ENCODE measurements around the gene NRN1.

NRN1 gene

GRCh38 chr6:6007366-6008088, 802 bp upstream of the NRN1 start:
- in situ Hi-C loops (cut with HindIII; ENCODE audit: low pct_unique_long_range_greater_than_20kb, low sequenced_read_pairs) = no loop called here
- no peak for TF ChIP-seq JUND (IDR thresholded peaks at IDR 0.05; ENCODE audit: low read depth)

GRCh38 chr6:6006006-6006427, 708 bp downstream of the NRN1 start:
- in situ Hi-C loops (cut with HindIII; ENCODE audit: low pct_unique_long_range_greater_than_20kb, low sequenced_read_pairs) = no loop called here
- DNase-seq (ENCODE audit: low read depth in 1 of 2, low spot score in 1 of 2) = no peak
- TF ChIP-seq JUND (IDR thresholded peaks at IDR 0.05; ENCODE audit: low read depth) = no peak

More at GRCh38 chr6:6007366-6008088, 802 bp upstream of the NRN1 start:
- no peak for DNase-seq (ENCODE audit: low read depth in 1 of 2, low spot score in 1 of 2)

GRCh38 chr6:6005051-6006005, 1.4 kb downstream of the NRN1 start:
- in situ Hi-C loops (cut with HindIII; ENCODE audit: low pct_unique_long_range_greater_than_20kb, low sequenced_read_pairs) = no loop called here
- DNase-seq (ENCODE audit: low read depth in 1 of 2, low spot score in 1 of 2) = no peak
- TF ChIP-seq JUND (IDR thresholded peaks at IDR 0.05; ENCODE audit: low read depth) = no peak

GRCh38 chr6:6004390-6004995, 2.2 kb downstream of the NRN1 start:
- in situ Hi-C loops (cut with HindIII; ENCODE audit: low pct_unique_long_range_greater_than_20kb, low sequenced_read_pairs) = no loop called here

GRCh38 chr6:6003621-6004366, 2.9 kb downstream of the NRN1 start:
- in situ Hi-C loops (cut with HindIII; ENCODE audit: low pct_unique_long_range_greater_than_20kb, low sequenced_read_pairs) = no loop called here
- no peak for TF ChIP-seq JUND (IDR thresholded peaks at IDR 0.05; ENCODE audit: low read depth)
- no peak for DNase-seq (ENCODE audit: low read depth in 1 of 2, low spot score in 1 of 2)

More at GRCh38 chr6:6004390-6004995, 2.2 kb downstream of the NRN1 start:
- no peak for TF ChIP-seq JUND (IDR thresholded peaks at IDR 0.05; ENCODE audit: low read depth)
- DNase-seq (ENCODE audit: low read depth in 1 of 2, low spot score in 1 of 2) = no peak

GRCh38 chr6:6002848-6003620, 3.7 kb downstream of the NRN1 start:
- no peak for TF ChIP-seq JUND (IDR thresholded peaks at IDR 0.05; ENCODE audit: low read depth)
- in situ Hi-C loops (cut with HindIII; ENCODE audit: low pct_unique_long_range_greater_than_20kb, low sequenced_read_pairs) = no loop called here
- no peak for DNase-seq (ENCODE audit: low read depth in 1 of 2, low spot score in 1 of 2)

GRCh38 chr6:6002005-6002847, 4.5 kb downstream of the NRN1 start:
- DNase-seq (ENCODE audit: low read depth in 1 of 2, low spot score in 1 of 2) = no peak
- in situ Hi-C loops (cut with HindIII; ENCODE audit: low pct_unique_long_range_greater_than_20kb, low sequenced_read_pairs) = no loop called here
- no peak for TF ChIP-seq JUND (IDR thresholded peaks at IDR 0.05; ENCODE audit: low read depth)

- in situ Hi-C loops (cut with HindIII; ENCODE audit: low pct_unique_long_range_greater_than_20kb, low sequenced_read_pairs) = no loop called here
- DNase-seq (ENCODE audit: low read depth in 1 of 2, low spot score in 1 of 2) = no peak
- no peak for TF ChIP-seq JUND (IDR thresholded peaks at IDR 0.05; ENCODE audit: low read depth)
These were observed 5.3 kb downstream of the NRN1 start for GRCh38 chr6:6001443-6001842.

GRCh38 chr6:5999688-6000608, 6.8 kb downstream of the NRN1 start:
- DNase-seq (ENCODE audit: low read depth in 1 of 2, low spot score in 1 of 2) = no peak
- in situ Hi-C loops (cut with HindIII; ENCODE audit: low pct_unique_long_range_greater_than_20kb, low sequenced_read_pairs) = no loop called here
- no peak for TF ChIP-seq JUND (IDR thresholded peaks at IDR 0.05; ENCODE audit: low read depth)
